GM12874 (cell line): Measurements from ENCODE around the gene TASL.

Experiments
- TF ChIP-seq, protein P1 (sequence below): IDR thresholded peaks from 2 replicates; pipeline ENCODE4 v1.5.1; 2011; ENCODE audit warnings: low read depth, mild to moderate bottlenecking, control low read depth, low read length, moderate library complexity; ENCODE audit not compliant: insufficient read depth

TASL gene

DNA sequence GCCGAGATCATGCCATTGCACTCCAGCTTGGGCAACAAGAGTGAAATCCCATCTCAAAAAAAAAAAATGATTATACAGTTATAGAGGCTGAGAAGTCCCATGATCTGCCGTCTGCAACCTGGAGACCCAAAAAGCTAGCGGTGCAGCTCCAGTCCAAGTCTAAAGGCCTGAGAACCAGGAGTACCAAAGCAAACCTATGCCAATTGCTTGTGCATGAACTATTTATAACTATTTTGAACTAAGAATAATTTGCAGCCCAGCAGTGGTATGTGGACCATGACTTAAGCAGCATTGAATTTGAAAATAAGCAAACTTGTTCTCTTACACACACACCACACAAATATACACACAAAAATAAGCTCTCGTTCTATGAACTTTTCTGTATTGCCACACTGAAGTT is 51.8 kb downstream of the TASL start:
- TF ChIP-seq, protein P1, sequence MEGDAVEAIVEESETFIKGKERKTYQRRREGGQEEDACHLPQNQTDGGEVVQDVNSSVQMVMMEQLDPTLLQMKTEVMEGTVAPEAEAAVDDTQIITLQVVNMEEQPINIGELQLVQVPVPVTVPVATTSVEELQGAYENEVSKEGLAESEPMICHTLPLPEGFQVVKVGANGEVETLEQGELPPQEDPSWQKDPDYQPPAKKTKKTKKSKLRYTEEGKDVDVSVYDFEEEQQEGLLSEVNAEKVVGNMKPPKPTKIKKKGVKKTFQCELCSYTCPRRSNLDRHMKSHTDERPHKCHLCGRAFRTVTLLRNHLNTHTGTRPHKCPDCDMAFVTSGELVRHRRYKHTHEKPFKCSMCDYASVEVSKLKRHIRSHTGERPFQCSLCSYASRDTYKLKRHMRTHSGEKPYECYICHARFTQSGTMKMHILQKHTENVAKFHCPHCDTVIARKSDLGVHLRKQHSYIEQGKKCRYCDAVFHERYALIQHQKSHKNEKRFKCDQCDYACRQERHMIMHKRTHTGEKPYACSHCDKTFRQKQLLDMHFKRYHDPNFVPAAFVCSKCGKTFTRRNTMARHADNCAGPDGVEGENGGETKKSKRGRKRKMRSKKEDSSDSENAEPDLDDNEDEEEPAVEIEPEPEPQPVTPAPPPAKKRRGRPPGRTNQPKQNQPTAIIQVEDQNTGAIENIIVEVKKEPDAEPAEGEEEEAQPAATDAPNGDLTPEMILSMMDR = no peak

DNA sequence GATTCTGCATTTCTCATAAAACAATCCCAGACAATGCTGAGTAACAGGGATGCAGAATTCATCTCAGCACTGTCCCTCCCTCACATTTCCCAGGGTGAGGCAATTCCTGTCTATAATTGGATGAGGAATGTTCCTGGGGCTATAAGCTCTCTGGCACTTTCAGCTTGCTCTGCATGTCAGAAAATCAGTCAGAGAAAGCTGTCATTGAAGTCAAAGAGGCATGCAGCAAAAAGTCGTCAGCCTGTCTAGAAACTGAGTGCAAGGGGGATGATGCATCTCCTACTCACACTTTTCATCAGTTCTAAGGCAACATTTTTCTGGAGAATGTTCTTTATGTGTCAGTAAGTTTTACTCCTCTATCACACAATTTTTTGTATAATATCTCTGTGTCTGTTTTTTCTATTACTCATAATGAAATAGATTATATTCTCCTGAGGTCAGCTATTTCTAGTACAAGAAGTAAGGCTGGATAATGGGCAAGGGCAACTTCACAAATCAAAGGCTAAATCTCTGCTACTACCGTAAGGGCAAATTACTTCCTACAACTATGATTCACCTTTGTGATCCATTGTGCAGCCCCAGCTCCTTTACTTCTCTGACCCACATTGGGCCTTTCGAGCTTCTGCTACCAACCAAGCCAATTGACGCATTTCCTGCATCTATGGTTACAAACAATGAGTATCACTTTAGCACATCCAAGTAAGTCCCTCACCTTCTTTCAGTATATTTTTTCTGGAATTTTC is 56.0 kb downstream of the TASL start:
- TF ChIP-seq, protein P1 = no peak

- TF ChIP-seq, protein P1 = peak; percentile 23; the same call in 1 of the 2 replicates
Measured at GRCh38 chrX:30513284-30513683, 64.3 kb downstream of the TASL start.
